Stimulated activated CD8-positive, alpha-beta memory T cell treated with anti-CD3 and anti-CD28 coated beads, Interleukin-4, amount 100 ng/mL, for 4 hours (primary cell): ENCODE results near the gene NDNF.
A peak's percentile ranks its signal among the peaks of the same experiment; 100 is the strongest.

ENCODE experiments used
- DNase-seq, 2 donors: peaks; one replicate each; pipeline ENCODE4 v3.0.0-alpha.2; 2020; ENCODE audit warnings: low read depth in 2 of 2, low spot score in 1 of 2

The NDNF gene

DNA sequence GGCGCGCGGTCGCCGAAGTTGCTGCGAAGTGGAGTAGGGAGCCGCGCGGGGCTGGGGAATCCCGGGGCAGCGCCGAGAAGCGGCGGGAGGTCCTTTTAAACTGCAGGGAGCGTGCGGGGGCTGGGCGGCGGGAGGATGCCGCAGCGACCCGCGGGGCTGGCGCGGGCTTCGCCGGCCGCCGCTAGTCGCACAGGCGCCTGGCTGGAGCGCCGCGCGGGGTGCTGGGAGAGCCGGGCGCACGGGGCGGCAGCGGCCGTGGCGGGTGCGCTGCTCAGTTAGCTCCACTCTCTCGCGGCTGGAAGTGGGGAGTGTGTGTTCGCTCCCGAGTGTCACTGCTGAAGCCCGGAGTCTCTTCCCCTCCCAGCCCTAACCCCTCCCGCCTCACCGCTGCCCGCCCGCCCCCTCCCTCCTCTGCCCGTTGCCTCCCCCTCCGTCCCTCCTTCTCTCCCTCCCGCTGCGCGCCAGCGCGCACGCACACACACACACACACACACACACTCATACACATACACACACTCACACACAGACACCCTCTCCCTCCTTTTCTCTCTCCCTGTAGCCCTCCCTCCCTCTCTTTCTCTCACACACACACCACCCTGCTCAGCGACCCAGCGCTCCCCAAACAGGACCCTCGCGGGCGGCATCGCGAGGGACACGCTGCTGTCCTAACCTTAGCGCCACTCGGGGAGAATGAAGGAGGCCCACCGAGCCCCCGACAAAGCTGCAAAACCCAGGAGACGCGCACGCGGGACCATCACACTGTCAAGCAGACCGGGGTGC, at the start of gene NDNF:
Gene NDNF (minus strand): TSS at position 312 of the 780 bp plus-strand sequence. CDS start 26,698 bp downstream, outside the sequence.
- DNase-seq: peak in 1 of 2 donors; percentile 18

DNA sequence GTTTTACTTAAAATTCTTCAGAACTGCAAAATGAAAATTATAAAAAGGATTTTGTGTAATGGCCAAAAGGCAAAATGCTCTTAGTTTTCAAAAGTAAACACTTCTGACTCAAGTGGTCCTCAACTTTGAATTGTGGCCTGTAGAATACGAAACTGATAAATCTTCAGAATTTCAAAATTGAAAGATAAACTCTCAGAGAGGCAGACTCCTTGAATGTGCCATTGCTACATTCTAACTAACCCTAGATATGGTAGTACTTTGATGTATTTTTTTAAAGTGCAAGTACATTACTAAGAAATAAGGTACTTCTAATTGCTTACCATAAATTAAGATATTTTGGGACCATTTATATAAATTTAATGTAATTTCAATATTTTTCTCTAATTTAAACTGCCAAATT, 47.4 kb upstream of the NDNF start:
- DNase-seq: no peak

- DNase-seq: no peak
Measured at GRCh38 chr4:121118344-121118743, 46.0 kb upstream of the NDNF start.

DNA sequence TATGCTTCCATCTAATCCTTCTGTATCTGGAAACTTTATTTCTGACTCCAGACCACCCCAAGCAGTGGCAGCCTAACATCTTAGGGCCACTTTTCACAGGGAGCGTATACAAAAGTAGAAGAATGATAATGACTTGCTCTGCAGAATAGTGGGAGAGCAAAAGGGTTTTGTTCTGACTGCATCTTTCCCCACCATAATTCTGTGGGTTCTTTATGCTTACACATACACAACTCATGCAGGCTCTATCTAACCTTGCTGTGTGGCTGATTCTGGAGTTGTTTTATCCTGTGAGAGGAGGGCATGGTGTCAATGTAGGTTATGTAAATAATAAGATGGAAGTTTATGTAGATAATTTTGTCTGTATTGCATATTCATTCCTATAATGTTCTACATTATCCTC, 42.4 kb upstream of the NDNF start:
- no peak for DNase-seq

DNA sequence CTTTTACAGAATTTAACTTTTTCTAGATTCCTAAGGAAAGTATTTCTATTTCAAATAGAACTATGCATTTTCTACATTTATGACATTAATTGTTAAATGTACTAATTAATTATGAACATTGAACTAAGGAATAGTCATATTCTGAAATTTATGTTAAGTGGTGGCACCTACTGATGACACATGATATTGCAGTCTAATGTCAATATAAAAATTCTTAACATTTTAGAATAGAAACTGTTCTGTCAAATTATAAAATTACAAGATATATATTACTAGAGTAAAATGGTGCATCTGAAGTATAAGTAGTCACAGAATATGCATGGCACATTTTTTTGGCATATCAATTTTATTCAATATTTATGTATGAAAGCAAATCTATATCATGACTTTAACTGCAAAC, 40.2 kb upstream of the NDNF start:
- DNase-seq: no peak

GRCh38 chr4:121108557-121108956, 36.2 kb upstream of the NDNF start:
- DNase-seq: no peak

DNA sequence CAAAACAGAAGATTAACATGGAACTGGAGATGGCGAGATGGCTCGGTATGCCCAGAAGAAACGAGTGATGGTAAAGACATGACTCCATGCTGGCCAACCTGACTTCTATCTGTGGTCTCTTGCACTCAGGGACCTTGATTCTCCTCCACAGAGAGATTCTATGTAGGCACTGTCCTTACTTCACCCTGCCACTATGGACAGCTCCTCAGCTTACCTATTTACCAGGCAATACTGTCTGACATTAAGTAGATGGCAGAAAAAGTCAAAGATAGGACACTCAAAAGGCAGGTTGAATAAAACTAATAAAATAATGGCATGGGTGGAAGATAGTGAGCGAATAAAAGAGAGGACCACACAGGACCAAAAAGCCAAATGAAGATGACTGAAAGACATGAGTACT, 35.2 kb upstream of the NDNF start:
- no peak for DNase-seq

DNA sequence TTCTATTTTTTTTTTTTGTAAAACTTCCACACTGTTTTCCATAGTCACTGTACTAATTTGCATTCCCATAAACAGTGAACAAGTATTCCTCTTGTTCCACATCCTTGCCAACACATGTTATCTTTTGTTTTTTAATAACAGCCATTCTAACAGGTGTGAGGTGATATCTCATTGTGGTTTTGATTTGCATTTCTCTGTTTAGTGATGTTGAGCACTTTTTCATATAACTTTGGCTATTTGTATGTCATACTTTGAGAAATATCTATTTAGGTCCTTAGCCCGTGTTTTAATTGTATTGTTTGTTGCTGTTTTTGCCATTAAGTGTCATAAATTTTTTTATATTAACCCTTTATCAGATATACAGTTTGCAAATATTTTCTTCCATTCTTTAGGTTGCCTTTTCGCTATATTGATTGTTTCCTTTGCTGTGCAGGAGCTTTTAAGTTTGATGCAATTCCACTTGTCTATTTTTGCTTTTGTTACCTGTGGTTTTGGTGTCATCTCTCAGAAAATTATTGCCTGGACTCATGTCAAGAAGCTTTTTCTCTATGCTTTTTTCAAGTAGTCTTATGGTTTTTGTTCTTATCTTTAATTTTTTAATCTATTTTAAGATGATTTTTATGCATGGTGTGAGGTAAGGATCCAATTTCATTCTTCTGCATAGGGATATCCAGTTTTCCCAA, 27.9 kb upstream of the NDNF start:
- no peak for DNase-seq

- DNase-seq: no peak
Measured at GRCh38 chr4:121098266-121098665, 25.9 kb upstream of the NDNF start.

DNA sequence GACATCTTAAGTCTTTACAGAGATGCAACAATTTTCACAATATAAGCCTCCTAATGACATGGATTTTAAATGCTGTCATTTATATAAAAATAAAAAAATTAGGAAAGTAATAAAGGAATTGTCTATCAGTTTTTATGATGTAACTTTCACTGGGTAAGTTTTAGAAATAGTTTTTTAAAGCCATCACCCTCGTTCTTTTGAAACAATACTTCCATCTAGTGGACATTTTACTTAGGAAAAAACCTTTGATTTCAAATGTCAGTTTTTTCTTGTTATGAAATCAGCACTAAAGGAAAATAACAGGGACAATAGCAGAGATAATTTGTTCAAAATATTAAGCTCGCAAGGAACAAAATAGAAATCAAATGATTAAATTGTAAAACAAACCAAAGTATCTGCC, 24.3 kb upstream of the NDNF start:
- no peak for DNase-seq

- DNase-seq: no peak
Measured at GRCh38 chr4:121096191-121096590, 23.9 kb upstream of the NDNF start.

- no peak for DNase-seq
Measured at GRCh38 chr4:121094297-121094966, 22.1 kb upstream of the NDNF start.

GRCh38 chr4:121093261-121093660, 20.9 kb upstream of the NDNF start:
- DNase-seq: no peak

GRCh38 chr4:121091941-121092340, 19.6 kb upstream of the NDNF start:
- no peak for DNase-seq

DNA sequence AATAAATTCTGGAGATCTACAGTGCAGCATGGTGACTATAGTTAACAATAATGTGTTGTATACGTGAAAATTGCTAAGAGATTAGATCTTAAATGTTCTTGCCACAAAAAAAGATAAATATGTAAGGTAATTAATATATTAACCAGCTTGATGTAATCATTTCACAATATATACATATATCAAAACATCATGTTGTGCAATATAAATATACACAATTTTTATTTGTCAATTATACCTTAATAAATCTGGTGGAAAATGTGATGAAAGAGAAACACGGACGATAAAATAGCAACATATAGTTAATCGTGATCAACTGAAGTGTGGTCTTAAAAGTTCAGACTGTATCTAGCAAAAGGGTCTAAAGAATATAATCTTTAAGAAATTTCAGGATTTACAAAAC, 16.5 kb upstream of the NDNF start:
- no peak for DNase-seq

DNA sequence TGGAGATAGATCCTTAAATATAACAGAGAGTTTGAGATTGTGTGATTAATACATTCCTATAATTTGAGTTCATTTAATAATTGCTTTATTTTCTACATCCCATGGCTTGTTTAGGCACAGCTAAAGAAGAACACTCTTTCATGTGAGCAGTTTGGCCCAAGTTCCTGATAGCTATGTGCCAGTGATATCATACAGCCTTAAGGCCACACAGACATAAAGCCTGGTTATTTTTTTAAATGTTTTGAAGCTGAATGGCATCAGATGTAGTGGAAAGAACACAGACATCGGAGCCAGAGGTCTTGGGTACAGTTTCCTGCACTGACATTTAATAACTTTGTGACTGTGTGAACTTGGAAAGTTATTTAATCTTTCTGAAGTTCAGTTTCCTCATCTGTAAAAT, 7.0 kb upstream of the NDNF start:
- no peak for DNase-seq

GRCh38 chr4:121077496-121077895, 5.2 kb upstream of the NDNF start:
- no peak for DNase-seq

- DNase-seq: no peak
Measured at GRCh38 chr4:121076416-121076815, 4.1 kb upstream of the NDNF start.

GRCh38 chr4:121073672-121074381, 1.5 kb upstream of the NDNF start:
- no peak for DNase-seq

GRCh38 chr4:121073004-121073435, 685 bp upstream of the NDNF start:
- DNase-seq: no peak

DNA sequence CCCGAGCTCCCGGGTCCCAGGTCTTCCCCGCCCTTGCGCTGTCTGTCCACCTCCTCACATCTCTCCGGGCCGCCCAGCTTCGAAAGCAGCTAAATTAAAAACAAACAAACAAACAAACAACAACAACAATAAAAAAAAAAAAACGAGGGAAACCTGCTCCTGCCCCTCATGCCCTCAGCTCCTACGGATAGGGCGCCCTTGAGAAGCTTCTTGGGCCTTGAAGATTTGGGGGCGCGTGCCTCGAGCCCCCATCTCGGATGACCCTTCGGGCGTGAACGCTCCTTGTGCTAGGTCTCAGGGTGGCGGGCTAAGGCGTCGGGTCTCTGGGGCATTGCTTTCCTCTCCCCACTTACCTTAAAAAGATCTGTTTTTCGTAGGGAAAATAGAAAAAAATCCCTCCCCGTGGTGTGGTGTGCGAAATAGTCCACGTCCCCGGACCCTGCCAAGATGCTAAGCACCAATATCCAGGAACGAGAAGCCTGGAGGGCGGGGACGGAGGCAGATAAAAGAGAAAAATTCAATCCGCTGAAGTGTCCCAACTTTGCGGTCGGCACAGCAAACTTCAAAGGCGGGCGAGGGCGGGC, 603 bp downstream of the NDNF start:
- no peak for DNase-seq
